HAP-1 (cell line): ENCODE data around the gene PANK3.
"Not testable (repeated sequence)": the region's sequence is repeated elsewhere in the genome, so short reads cannot be mapped to it uniquely, and the experiment has no call there.

ENCODE experiments used
- DNase-seq, 2 experiments: peaks; one replicate each; pipeline ENCODE4 v3.0.0-alpha.2; 2016 to 2020; ENCODE audit warnings: low spot score in 2 of 2
- H3K27me3 ChIP-seq: fragments of 250-450 bp; sonication (Bioruptor Pico); 2 replicates; pipeline ENCODE4 v1.5.1; 2020; ENCODE audit warnings: low read depth, mild to moderate bottlenecking, moderate library complexity
- H3K36me3 ChIP-seq: fragments of 250-450 bp; sonication (Bioruptor Pico); replicated peaks from 2 replicates; pipeline ENCODE4 v1.5.1; 2020; ENCODE audit warnings: mild to moderate bottlenecking
- H3K4me1 ChIP-seq: fragments of 250-450 bp; sonication (Bioruptor Pico); 2 replicates; pipeline ENCODE4 v1.5.1; 2020; ENCODE audit warnings: mild to moderate bottlenecking
- H3K4me3 ChIP-seq: fragments of 250-450 bp; sonication (Bioruptor Pico); 2 replicates; pipeline ENCODE4 v1.5.1; 2020; ENCODE audit warnings: mild to moderate bottlenecking, moderate library complexity
- H3K9me3 ChIP-seq: fragments of 250-450 bp; sonication (Bioruptor Pico); 2 replicates; pipeline ENCODE4 v1.5.1; 2020; ENCODE audit warnings: mild to moderate bottlenecking, moderate library complexity
- in situ Hi-C: fragments of 300-500 bp; cut with MboI; formaldehyde crosslinking; loops from 3 replicates; pipeline ENCODE4 v1.14.3; 2020; ENCODE audit warnings: low sequenced_read_pairs, inconsistent platforms, mixed read lengths

PANK3 gene

GRCh38 chr5:168606562-168606961 is 27.4 kb upstream of the PANK3 start:
- Histone ChIP-seq H3K4me1 (0 out of 2 replicates have a peak, but pooled peaks cover 3% of the 10 kb centered on the region), H3K36me3 (no peaks in the 10 kb centered on the region), H3K9me3 (no peaks in the 10 kb centered on the region), H3K27me3 (no peaks in the 10 kb centered on the region), H3K4me3 (no peak overlapping the region)
- no peak for DNase-seq
- in situ Hi-C loops, result no loop called here

- H3K9me3 ChIP-seq, result no peaks in the 10 kb centered on the region
- H3K4me3 ChIP-seq, result no peak overlapping the region
- in situ Hi-C loops, result no loop called here
- H3K36me3 ChIP-seq, result no peaks in the 10 kb centered on the region
- no peaks in the 10 kb centered on the region for H3K27me3 ChIP-seq
- no peaks in the 10 kb centered on the region for H3K4me1 ChIP-seq
- DNase-seq, result no peak
Measured at GRCh38 chr5:168604436-168604835, 25.3 kb upstream of the PANK3 start.

- Histone ChIP-seq H3K4me1 (no peaks in the 10 kb centered on the region), H3K27me3 (no peaks in the 10 kb centered on the region), H3K36me3 (no peaks in the 10 kb centered on the region), H3K4me3 (no peak overlapping the region), H3K9me3 (no peaks in the 10 kb centered on the region)
- in situ Hi-C loops, result no loop called here
- no peak for DNase-seq
Measured at GRCh38 chr5:168603746-168604145, 24.6 kb upstream of the PANK3 start.

- Histone ChIP-seq H3K9me3 (no peaks in the 10 kb centered on the region), H3K27me3 (no peaks in the 10 kb centered on the region), H3K4me3 (no peak overlapping the region), H3K4me1 (no peaks in the 10 kb centered on the region), H3K36me3 (no peaks in the 10 kb centered on the region)
- no peak for DNase-seq
- in situ Hi-C loops, result no loop called here
Measured at GRCh38 chr5:168602517-168602916, 23.3 kb upstream of the PANK3 start.

GRCh38 chr5:168601972-168602371 is 22.8 kb upstream of the PANK3 start:
- Histone ChIP-seq H3K27me3 (no peaks in the 10 kb centered on the region), H3K9me3 (no peaks in the 10 kb centered on the region), H3K36me3 (no peaks in the 10 kb centered on the region), H3K4me3 (no peak overlapping the region), H3K4me1 (no peaks in the 10 kb centered on the region)
- DNase-seq, result no peak
- in situ Hi-C loops, result no loop called here

- H3K36me3 ChIP-seq, result no peaks in the 10 kb centered on the region
- H3K4me3 ChIP-seq, result no peak overlapping the region
- no peaks in the 10 kb centered on the region for H3K9me3 ChIP-seq
- no peaks in the 10 kb centered on the region for H3K4me1 ChIP-seq
- in situ Hi-C loops, result no loop called here
- DNase-seq, result peak in 1 of 2 experiments; percentile 13
- no peaks in the 10 kb centered on the region; the same call in 1 of the 2 replicates for H3K27me3 ChIP-seq
Measured at GRCh38 chr5:168600409-168600808, 21.2 kb upstream of the PANK3 start.

- Histone ChIP-seq H3K4me3 (no peak overlapping the region), H3K9me3 (no peaks in the 10 kb centered on the region), H3K4me1 (no peaks in the 10 kb centered on the region), H3K27me3 (peaks cover 3% of the 10 kb centered on the region), H3K36me3 (no peaks in the 10 kb centered on the region)
- no peak for DNase-seq
- in situ Hi-C loops, result no loop called here
Measured at GRCh38 chr5:168599826-168600225, 20.7 kb upstream of the PANK3 start.

GRCh38 chr5:168598639-168599038 is 19.5 kb upstream of the PANK3 start:
- DNase-seq, result no peak
- no peaks in the 10 kb centered on the region for H3K4me1 ChIP-seq
- peaks cover 3% of the 10 kb centered on the region for H3K27me3 ChIP-seq
- no peak overlapping the region for H3K4me3 ChIP-seq
- in situ Hi-C loops, result no loop called here
- no peaks in the 10 kb centered on the region for H3K9me3 ChIP-seq
- H3K36me3 ChIP-seq, result no peaks in the 10 kb centered on the region

- DNase-seq, result no peak
- no peaks in the 10 kb centered on the region for H3K9me3 ChIP-seq
- H3K4me1 ChIP-seq, result no peaks in the 10 kb centered on the region
- H3K27me3 ChIP-seq, result peaks cover 3% of the 10 kb centered on the region
- in situ Hi-C loops, result no loop called here
- H3K4me3 ChIP-seq, result no peak overlapping the region
- no peaks in the 10 kb centered on the region for H3K36me3 ChIP-seq
Measured at GRCh38 chr5:168596927-168597326, 17.8 kb upstream of the PANK3 start.

GRCh38 chr5:168596122-168596521 is 17.0 kb upstream of the PANK3 start:
- DNase-seq, in situ Hi-C loops, H3K4me1 ChIP-seq, H3K36me3 ChIP-seq, H3K27me3 ChIP-seq, H3K4me3 ChIP-seq, H3K9me3 ChIP-seq: not testable (repeated sequence)

GRCh38 chr5:168592014-168592368 is 12.8 kb upstream of the PANK3 start:
- Histone ChIP-seq H3K27me3 (peaks cover 3% of the 10 kb centered on the region), H3K4me1 (no peaks in the 10 kb centered on the region), H3K9me3 (no peaks in the 10 kb centered on the region), H3K36me3 (no peaks in the 10 kb centered on the region), H3K4me3 (no peak overlapping the region)
- DNase-seq, result no peak
- in situ Hi-C loops, result no loop called here

GRCh38 chr5:168591302-168592013 is 12.3 kb upstream of the PANK3 start:
- in situ Hi-C loops, result no loop called here

GRCh38 chr5:168590666-168591065 is 11.5 kb upstream of the PANK3 start:
- Histone ChIP-seq H3K4me3 (no peak overlapping the region), H3K9me3 (no peaks in the 10 kb centered on the region), H3K36me3 (no peaks in the 10 kb centered on the region), H3K4me1 (no peaks in the 10 kb centered on the region), H3K27me3 (peaks cover 3% of the 10 kb centered on the region)
- DNase-seq, result no peak
- in situ Hi-C loops, result no loop called here

More at GRCh38 chr5:168591302-168592013, 12.3 kb upstream of the PANK3 start:
- H3K36me3 ChIP-seq, result no peaks in the 10 kb centered on the region
- H3K9me3 ChIP-seq, result no peaks in the 10 kb centered on the region
- no peak overlapping the region for H3K4me3 ChIP-seq
- H3K27me3 ChIP-seq, result peaks cover 3% of the 10 kb centered on the region
- no peaks in the 10 kb centered on the region for H3K4me1 ChIP-seq
- no peak for DNase-seq

GRCh38 chr5:168587987-168588386 is 8.8 kb upstream of the PANK3 start:
- DNase-seq, result no peak
- Histone ChIP-seq H3K9me3 (no peaks in the 10 kb centered on the region), H3K36me3 (no peaks in the 10 kb centered on the region), H3K4me1 (no peaks in the 10 kb centered on the region), H3K4me3 (no peak overlapping the region), H3K27me3 (no peaks in the 10 kb centered on the region; the same call in 1 of the 2 replicates)
- in situ Hi-C loops, result no loop called here
